ENCODE data around the gene PTPA.

DNA sequence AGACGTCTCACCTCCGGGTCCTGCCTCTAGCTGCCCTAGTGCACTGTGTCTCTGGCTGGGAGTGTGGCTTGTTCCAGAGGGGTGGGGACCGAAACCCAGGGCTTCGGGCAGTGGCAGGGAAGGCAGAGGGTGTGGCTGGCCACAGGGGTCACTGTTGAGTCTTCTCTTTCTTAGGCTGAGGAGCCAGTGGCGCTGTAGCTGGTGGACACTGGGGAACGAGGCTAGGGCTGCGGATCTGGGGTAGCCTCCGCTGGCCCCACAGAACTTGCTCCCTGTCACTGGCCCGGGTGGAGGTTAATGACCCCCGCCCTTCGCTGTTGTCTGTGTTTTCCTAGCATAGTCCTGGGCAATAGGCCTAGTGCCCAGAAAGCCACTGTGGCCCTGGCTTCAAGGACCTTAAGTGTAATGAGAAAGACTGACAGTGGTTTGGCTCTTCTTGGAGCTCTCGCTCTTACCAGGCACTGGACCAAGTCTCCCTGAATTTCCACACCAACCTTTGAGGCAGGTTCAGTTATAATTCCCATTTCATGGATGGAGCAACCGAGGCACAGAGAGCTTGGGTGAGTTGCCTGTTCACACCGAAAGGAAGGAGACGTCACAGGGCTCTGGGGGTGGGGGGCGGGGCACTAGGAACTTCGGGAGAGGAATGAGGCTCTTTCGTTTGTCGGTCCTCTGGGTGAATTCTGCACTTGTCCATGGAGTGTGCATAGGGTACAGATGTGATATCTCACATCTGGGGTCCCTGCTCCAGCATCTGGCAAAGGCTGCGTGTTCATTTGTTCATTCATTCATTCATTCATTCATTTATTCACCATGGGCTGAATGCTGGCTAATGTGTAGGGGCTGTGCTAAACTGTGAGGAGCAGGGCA, 71.6 kb downstream of the PTPA start:
- TF ChIP-seq, protein P1, sequence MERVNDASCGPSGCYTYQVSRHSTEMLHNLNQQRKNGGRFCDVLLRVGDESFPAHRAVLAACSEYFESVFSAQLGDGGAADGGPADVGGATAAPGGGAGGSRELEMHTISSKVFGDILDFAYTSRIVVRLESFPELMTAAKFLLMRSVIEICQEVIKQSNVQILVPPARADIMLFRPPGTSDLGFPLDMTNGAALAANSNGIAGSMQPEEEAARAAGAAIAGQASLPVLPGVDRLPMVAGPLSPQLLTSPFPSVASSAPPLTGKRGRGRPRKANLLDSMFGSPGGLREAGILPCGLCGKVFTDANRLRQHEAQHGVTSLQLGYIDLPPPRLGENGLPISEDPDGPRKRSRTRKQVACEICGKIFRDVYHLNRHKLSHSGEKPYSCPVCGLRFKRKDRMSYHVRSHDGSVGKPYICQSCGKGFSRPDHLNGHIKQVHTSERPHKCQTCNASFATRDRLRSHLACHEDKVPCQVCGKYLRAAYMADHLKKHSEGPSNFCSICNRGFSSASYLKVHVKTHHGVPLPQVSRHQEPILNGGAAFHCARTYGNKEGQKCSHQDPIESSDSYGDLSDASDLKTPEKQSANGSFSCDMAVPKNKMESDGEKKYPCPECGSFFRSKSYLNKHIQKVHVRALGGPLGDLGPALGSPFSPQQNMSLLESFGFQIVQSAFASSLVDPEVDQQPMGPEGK (CRISPR knock-in tag; IDR thresholded peaks at IDR 0.05; ENCODE audit: borderline replicate concordance): no peak
- TF ChIP-seq CSDC2 (CRISPR knock-in tag; IDR thresholded peaks at IDR 0.05) (no peak), ARNTL (CRISPR knock-in tag; IDR thresholded peaks at IDR 0.05; ENCODE audit: borderline replicate concordance, low read depth) (no peak), BACH2 (CRISPR knock-in tag; IDR thresholded peaks at IDR 0.05; ENCODE audit: borderline replicate concordance) (no peak), OSR1 (CRISPR knock-in tag; IDR thresholded peaks at IDR 0.05) (no peak), SNAI2 (CRISPR knock-in tag; IDR thresholded peaks at IDR 0.05) (no peak), ISL1 (CRISPR knock-in tag; IDR thresholded peaks at IDR 0.05) (no peak), RARB (CRISPR knock-in tag; IDR thresholded peaks at IDR 0.05) (no peak), ESRRG (CRISPR knock-in tag; IDR thresholded peaks at IDR 0.05) (no peak), ZFP30 (CRISPR knock-in tag; IDR thresholded peaks at IDR 0.05) (no peak)
- TF ChIP-seq, protein P2, sequence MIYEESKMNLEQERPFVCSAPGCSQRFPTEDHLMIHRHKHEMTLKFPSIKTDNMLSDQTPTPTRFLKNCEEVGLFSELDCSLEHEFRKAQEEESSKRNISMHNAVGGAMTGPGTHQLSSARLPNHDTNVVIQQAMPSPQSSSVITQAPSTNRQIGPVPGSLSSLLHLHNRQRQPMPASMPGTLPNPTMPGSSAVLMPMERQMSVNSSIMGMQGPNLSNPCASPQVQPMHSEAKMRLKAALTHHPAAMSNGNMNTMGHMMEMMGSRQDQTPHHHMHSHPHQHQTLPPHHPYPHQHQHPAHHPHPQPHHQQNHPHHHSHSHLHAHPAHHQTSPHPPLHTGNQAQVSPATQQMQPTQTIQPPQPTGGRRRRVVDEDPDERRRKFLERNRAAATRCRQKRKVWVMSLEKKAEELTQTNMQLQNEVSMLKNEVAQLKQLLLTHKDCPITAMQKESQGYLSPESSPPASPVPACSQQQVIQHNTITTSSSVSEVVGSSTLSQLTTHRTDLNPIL (CRISPR knock-in tag; IDR thresholded peaks at IDR 0.05; ENCODE audit: low read depth): no peak
- TF ChIP-seq, protein P3, sequence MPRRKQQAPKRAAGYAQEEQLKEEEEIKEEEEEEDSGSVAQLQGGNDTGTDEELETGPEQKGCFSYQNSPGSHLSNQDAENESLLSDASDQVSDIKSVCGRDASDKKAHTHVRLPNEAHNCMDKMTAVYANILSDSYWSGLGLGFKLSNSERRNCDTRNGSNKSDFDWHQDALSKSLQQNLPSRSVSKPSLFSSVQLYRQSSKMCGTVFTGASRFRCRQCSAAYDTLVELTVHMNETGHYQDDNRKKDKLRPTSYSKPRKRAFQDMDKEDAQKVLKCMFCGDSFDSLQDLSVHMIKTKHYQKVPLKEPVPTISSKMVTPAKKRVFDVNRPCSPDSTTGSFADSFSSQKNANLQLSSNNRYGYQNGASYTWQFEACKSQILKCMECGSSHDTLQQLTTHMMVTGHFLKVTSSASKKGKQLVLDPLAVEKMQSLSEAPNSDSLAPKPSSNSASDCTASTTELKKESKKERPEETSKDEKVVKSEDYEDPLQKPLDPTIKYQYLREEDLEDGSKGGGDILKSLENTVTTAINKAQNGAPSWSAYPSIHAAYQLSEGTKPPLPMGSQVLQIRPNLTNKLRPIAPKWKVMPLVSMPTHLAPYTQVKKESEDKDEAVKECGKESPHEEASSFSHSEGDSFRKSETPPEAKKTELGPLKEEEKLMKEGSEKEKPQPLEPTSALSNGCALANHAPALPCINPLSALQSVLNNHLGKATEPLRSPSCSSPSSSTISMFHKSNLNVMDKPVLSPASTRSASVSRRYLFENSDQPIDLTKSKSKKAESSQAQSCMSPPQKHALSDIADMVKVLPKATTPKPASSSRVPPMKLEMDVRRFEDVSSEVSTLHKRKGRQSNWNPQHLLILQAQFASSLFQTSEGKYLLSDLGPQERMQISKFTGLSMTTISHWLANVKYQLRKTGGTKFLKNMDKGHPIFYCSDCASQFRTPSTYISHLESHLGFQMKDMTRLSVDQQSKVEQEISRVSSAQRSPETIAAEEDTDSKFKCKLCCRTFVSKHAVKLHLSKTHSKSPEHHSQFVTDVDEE (CRISPR knock-in tag; IDR thresholded peaks at IDR 0.05): no peak

Data from SK-N-SH treated with all-trans-retinoic acid at 6 μM for 48 hours (cell line).